GM19238 (cell line): Measurements from ENCODE around the gene PRLR.
"Not testable (repeated sequence)": the region's sequence is repeated elsewhere in the genome, so short reads cannot be mapped to it uniquely, and the experiment has no call there.

ENCODE experiments used
- DNase-seq: peaks from one replicate; pipeline ENCODE4 v3.0.0; 2011; ENCODE audit warnings: low spot score; ENCODE audit not compliant: insufficient read length

PRLR gene

DNA sequence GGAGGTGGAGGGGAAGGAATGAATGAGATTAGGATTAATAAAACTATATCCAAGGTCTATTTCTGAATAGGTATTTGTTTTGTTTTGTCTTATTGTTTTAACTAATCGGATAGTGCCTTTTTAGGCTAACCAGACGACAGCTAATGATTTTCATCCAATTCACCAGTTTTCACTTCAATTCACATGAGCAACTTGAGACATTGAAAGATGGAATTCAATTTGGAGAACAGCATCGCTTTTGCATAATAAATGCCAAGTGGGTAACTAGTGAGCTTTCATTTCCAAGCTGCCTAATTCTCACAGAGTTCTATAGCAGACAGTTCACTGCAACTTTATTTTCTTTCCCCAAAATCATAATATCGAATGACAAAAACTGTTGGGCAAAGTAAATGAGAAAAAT is 187.5 kb downstream of the PRLR start:
- no peak for DNase-seq

GRCh38 chr5:35041261-35041660 is 189.0 kb downstream of the PRLR start:
- DNase-seq: no peak

- DNase-seq: no peak
These were observed 191.4 kb downstream of the PRLR start for GRCh38 chr5:35038891-35039290.

GRCh38 chr5:35036536-35036935 is 193.8 kb downstream of the PRLR start:
- DNase-seq: no peak

GRCh38 chr5:35035929-35036328 is 194.4 kb downstream of the PRLR start:
- DNase-seq: not testable (repeated sequence)

DNA sequence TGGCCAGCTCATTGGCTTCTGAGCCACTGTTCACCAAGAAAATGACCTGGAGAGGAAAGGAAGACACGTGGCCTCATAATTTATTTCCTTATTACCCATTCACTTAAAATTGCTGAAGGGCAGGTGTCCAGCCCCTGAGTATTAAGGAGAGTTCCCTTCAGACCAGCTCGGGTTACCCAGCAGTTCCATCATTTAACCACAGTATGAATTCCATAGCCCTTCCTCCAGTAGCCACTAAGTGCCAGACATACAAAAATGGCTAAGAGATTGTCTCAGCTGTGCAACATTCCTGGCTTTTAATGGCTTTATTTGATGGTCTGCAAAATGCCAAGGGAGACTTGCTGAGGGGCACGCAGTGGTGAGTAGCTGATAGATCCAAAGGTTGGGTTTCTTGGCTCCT is 195.0 kb downstream of the PRLR start:
- no peak for DNase-seq

DNA sequence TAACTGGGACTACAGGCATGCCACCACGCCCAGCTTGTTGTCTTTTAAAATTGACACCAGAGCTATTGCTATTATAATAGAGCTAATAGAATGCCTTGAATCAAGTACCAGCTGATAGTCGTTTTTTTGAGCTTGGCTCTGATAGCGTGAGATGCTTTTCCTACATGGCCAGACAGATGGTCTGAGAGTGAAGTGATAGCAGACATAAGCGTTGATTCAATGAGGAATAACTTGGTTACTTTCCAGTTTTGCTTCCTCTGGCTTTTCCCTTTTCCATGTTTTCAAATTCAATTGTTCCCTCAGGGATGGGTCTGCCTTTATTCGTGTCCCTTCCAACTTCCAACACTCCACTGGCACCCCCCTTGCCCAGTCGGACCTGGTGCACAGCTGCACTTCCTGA is 197.9 kb downstream of the PRLR start:
- no peak for DNase-seq

GRCh38 chr5:35031276-35031675 is 199.0 kb downstream of the PRLR start:
- DNase-seq: no peak

- DNase-seq: no peak
These were observed 199.7 kb downstream of the PRLR start for GRCh38 chr5:35030426-35031100.

DNA sequence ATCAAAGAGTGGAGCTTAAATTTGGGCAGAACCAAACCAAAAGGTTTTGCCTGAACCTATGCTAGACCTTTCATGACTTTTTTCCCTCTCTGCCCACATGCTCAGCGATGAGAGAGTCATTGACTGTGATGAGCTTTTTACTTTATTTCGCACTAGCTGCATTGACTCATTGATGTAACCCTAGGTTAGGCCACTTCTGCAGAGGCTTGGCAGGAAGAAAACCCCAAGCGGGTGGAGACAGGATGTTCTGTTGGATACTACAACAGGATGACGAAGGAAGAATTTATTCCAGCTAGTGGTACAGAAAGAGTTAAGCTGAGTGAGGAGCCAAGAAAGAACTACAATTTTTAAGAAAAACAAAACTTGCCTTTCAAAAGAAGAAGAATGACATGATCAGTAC is 201.0 kb downstream of the PRLR start:
- no peak for DNase-seq

GRCh38 chr5:35026941-35027340 is 203.3 kb downstream of the PRLR start:
- no peak for DNase-seq

- no peak for DNase-seq
These were observed 203.9 kb downstream of the PRLR start for GRCh38 chr5:35026280-35026840.

GRCh38 chr5:35024911-35025510 is 205.3 kb downstream of the PRLR start:
- DNase-seq: no peak

GRCh38 chr5:35023391-35024178 is 206.7 kb downstream of the PRLR start:
- no peak for DNase-seq

DNA sequence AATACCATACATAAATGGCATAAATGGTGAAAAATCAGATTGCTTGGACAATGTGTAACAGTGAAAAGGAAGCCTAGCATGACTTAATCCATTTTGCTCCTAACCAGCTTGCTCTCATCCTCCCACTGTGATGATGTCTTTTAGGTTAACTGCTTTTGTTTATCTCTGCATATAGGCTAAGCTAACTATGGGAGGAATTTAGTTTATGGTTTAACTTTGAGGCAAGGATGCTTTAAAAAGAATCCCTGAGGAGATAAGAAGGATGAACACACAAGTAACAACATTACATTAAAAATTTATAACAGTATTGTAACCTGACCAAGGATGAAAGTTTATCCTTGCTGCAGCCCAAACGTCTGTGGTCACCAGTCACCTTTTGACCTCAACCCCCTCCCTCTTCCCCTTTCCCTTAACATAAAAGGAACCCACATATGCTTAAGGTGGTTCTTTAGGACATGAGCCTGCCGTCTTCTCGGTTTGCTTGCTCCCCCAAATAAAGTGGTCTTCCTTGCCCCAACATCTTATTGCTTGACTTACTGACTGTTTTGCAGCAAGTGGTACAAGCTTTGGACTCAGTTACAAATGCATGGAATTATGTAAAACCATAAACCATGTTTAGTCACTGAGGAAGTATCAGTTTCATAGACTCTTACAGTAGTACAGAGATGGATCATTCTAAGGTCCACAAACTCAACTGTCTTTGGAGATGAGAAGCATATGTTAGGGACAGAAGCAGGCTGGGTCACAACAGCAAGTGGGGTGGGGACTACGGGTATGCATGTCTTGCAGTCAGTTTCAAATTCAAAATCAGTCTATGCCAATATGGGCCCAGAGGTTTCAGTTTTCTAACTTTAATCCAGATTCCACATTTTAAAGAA is 213.9 kb downstream of the PRLR start:
- no peak for DNase-seq

- no peak for DNase-seq
These were observed 215.2 kb downstream of the PRLR start for GRCh38 chr5:35015063-35015462.

DNA sequence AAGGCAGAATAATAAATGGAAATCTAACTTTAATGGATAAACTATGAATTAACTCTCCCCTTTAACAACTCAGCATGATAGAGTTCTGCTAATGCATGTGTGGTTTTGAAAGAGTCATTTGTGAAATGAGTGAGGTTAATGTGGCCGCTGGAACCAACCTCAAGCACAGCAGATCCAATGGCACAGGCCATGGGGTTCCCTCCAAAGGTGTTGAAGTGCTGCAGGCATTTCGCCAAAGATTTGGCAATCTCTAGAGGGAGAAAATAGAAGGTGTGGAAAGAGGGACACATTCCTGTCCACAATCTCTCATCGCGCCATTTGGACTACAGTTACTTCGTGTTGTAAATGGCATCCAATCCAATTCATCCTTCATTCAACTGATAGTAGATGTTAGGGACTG is 217.5 kb downstream of the PRLR start:
- DNase-seq: no peak

- DNase-seq: no peak
These were observed 217.9 kb downstream of the PRLR start for GRCh38 chr5:35012365-35012764.

GRCh38 chr5:35010676-35011075 is 219.6 kb downstream of the PRLR start:
- no peak for DNase-seq

DNA sequence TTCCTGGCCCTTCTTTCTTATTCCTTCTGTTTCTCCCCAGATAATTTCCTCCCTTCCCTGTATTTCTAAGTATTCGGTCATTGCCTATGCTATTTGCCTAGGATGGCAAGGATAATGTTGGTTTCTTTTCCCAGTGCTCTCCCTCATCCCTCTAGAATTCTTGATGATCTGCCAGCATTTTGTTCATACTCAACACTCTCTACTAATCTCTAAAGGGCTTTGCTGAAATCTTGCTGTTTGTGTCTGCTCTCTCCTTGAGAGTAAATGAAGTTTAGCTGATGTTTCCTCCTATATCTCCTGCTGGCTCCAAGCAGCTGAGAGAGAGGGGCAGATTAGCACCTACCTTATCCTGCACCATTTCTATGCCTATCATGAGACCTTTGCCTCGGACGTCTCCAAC is 220.6 kb downstream of the PRLR start:
- no peak for DNase-seq

DNA sequence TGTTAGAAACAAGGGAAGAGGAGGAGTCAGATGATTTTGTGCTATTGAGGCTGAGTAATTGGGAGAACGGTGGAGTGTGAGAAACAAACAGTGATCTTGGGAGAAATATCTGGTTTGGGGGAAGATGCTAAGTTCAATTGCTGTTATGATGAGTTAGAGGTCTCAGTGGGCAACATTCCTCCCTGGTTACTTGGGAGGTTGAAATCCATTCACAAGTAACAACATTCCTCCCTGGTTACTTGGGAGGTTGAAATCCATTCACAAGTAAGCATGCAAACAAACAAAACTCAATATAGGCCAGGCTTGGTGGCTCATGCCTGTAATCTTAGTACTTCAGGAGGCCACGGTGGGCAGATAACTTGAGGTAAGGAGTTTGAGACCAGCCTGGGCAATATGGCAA is 221.3 kb downstream of the PRLR start:
- DNase-seq: no peak
